Spleen (tissue), 7 donors: Measurements from ENCODE around the gene ZNF239.

Experiments used
- POLR2AphosphoS5 ChIP-seq, 3 donors: sonication (generic); formaldehyde crosslinking; IDR thresholded peaks; one replicate each; pipeline ENCODE4 v1.5.1; 2017; ENCODE audit warnings: antibody characterized with exemption in 3 of 3
- TF ChIP-seq, protein P1 (sequence below), 11 experiments: fragments of 200-600 bp in 7 of 11; fragments of 450-650 bp in 4 of 11; sonication (generic) in 4 of 11; IDR thresholded peaks in 8 of 11; conservative IDR thresholded peaks in 3 of 11; 1 replicate in 7 of 11; 2 replicates in 4 of 11; pipeline versions ENCODE4 v1.4.0 to v1.8.0; 2016 to 2021; ENCODE audit warnings: antibody characterized with exemption in 11 of 11, inconsistent platforms in 4 of 11, mild to moderate bottlenecking in 1 of 11
- donor health status: DM: no; HTN: no; CAD: no; lungs with moderate emphysema.
- donor health status: DM: no; HTN: no; CAD: no.
- donor health status: DM: no; HTN: no; CAD: no.

DNA sequence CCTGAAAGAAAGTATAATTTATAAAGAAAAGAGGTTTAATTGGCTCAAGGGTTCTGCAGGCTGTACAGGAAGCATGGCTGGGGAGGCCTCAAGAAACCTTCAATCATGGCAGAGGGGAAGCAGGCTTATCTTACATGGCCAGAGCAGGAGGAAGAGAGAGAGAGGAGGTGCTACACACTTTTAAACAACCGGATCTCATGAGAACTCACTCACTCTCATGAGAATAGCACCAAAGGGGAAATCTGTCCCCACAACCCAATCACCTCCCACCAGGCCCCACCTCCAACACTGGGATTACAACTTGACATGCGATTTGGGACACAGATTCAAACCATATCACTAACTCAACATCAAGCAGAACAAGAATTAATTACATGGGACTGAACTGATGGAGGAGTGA is 24.9 kb upstream of the ZNF239 start:
- TF ChIP-seq POLR2AphosphoS5 (IDR thresholded peaks at IDR 0.05): no peak
- TF ChIP-seq, protein P1, sequence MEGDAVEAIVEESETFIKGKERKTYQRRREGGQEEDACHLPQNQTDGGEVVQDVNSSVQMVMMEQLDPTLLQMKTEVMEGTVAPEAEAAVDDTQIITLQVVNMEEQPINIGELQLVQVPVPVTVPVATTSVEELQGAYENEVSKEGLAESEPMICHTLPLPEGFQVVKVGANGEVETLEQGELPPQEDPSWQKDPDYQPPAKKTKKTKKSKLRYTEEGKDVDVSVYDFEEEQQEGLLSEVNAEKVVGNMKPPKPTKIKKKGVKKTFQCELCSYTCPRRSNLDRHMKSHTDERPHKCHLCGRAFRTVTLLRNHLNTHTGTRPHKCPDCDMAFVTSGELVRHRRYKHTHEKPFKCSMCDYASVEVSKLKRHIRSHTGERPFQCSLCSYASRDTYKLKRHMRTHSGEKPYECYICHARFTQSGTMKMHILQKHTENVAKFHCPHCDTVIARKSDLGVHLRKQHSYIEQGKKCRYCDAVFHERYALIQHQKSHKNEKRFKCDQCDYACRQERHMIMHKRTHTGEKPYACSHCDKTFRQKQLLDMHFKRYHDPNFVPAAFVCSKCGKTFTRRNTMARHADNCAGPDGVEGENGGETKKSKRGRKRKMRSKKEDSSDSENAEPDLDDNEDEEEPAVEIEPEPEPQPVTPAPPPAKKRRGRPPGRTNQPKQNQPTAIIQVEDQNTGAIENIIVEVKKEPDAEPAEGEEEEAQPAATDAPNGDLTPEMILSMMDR (IDR thresholded peaks at IDR 0.05 in 8 of 11, conservative IDR thresholded peaks at IDR 0.05 in 3 of 11): no peak
